ENCODE measurements around the gene NEK7.
"Not testable (repeated sequence)": the region's sequence is repeated elsewhere in the genome, so short reads cannot be mapped to it uniquely, and the experiment has no call there.

Gene NEK7

GRCh38 chr1:198298640-198299039, 141.8 kb downstream of the NEK7 start:
- no peak for DNase-seq (ENCODE audit: low read depth, low spot score)
- H3K4me3 ChIP-seq (ENCODE audit: low read depth, low read length), result no peak overlapping the region
- in situ Hi-C loops (cut with HindIII; ENCODE audit: low sequenced_read_pairs), result no loop called here
- TF ChIP-seq, protein P1, sequence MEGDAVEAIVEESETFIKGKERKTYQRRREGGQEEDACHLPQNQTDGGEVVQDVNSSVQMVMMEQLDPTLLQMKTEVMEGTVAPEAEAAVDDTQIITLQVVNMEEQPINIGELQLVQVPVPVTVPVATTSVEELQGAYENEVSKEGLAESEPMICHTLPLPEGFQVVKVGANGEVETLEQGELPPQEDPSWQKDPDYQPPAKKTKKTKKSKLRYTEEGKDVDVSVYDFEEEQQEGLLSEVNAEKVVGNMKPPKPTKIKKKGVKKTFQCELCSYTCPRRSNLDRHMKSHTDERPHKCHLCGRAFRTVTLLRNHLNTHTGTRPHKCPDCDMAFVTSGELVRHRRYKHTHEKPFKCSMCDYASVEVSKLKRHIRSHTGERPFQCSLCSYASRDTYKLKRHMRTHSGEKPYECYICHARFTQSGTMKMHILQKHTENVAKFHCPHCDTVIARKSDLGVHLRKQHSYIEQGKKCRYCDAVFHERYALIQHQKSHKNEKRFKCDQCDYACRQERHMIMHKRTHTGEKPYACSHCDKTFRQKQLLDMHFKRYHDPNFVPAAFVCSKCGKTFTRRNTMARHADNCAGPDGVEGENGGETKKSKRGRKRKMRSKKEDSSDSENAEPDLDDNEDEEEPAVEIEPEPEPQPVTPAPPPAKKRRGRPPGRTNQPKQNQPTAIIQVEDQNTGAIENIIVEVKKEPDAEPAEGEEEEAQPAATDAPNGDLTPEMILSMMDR (IDR thresholded peaks at IDR 0.05; ENCODE audit: low read depth, low read length), result no peak

GRCh38 chr1:198300451-198300850, 143.7 kb downstream of the NEK7 start:
- TF ChIP-seq, protein P1 (IDR thresholded peaks at IDR 0.05; ENCODE audit: low read depth, low read length), result no peak
- in situ Hi-C loops (cut with HindIII; ENCODE audit: low sequenced_read_pairs), result no loop called here
- H3K4me3 ChIP-seq (ENCODE audit: low read depth, low read length), result no peak overlapping the region
- no peak for DNase-seq (ENCODE audit: low read depth, low spot score)

- no peak for DNase-seq (ENCODE audit: low read depth, low spot score)
- TF ChIP-seq, protein P1 (IDR thresholded peaks at IDR 0.05; ENCODE audit: low read depth, low read length), result no peak
- in situ Hi-C loops (cut with HindIII; ENCODE audit: low sequenced_read_pairs), result no loop called here
- no peak overlapping the region for H3K4me3 ChIP-seq (ENCODE audit: low read depth, low read length)
Observed at GRCh38 chr1:198304431-198304830, 147.6 kb downstream of the NEK7 start.

GRCh38 chr1:198314817-198315216, 158.0 kb downstream of the NEK7 start:
- in situ Hi-C loops (cut with HindIII; ENCODE audit: low sequenced_read_pairs); DNase-seq (ENCODE audit: low read depth, low spot score); H3K4me3 ChIP-seq (ENCODE audit: low read depth, low read length): not testable (repeated sequence)

DNA sequence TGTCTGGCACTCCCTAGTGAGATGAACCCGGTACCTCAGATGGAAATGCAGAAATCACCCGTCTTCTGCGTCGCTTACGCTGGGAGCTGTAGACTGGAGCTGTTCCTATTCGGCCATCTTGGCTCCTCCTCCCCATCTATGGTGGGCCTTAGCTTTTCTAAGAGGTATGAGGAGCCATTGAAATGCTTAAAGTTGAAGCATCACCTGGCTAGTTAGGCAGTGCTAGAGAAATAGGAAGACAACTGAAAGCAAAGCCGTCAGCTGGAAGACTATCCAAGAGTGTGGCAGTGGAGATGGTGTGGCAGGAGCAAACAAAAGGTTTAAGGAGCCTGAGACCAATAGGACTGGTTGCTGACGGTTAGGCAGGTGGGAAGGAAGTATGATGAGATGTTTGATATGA, 158.5 kb downstream of the NEK7 start:
- in situ Hi-C loops (cut with HindIII; ENCODE audit: low sequenced_read_pairs); H3K4me3 ChIP-seq (ENCODE audit: low read depth, low read length); DNase-seq (ENCODE audit: low read depth, low spot score): not testable (repeated sequence)

GRCh38 chr1:198316546-198317100, 159.8 kb downstream of the NEK7 start:
- in situ Hi-C loops (cut with HindIII; ENCODE audit: low sequenced_read_pairs), result no loop called here
- H3K4me3 ChIP-seq (ENCODE audit: low read depth, low read length), result no peak overlapping the region
- TF ChIP-seq, protein P1 (IDR thresholded peaks at IDR 0.05; ENCODE audit: low read depth, low read length), result no peak
- DNase-seq (ENCODE audit: low read depth, low spot score), result no peak

GRCh38 chr1:198318085-198318484, 161.3 kb downstream of the NEK7 start:
- in situ Hi-C loops (cut with HindIII; ENCODE audit: low sequenced_read_pairs), result no loop called here
- H3K4me3 ChIP-seq (ENCODE audit: low read depth, low read length), result no peak overlapping the region
- no peak for DNase-seq (ENCODE audit: low read depth, low spot score)
- TF ChIP-seq, protein P1 (IDR thresholded peaks at IDR 0.05; ENCODE audit: low read depth, low read length), result no peak

DNA sequence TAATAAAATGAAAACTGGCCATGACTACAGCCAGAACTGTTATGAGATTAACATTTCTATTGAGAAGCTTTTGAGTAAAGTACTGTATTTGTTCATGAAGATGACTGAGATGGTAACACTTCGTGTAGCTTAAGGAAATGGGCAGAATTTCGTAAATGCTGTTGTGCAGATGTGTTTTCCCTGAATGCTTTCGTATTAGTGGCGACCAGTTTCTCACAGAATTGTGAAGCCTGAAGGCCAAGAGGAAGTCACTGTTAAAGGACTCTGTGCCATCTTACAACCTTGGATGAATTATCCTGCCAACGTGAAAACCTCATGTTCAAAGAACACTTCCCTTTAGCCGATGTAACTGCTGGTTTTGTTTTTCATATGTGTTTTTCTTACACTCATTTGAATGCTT, 164.0 kb downstream of the NEK7 start:
- in situ Hi-C loops (cut with HindIII; ENCODE audit: low sequenced_read_pairs), result no loop called here
- TF ChIP-seq, protein P1 (IDR thresholded peaks at IDR 0.05; ENCODE audit: low read depth, low read length), result no peak
- no peak overlapping the region for H3K4me3 ChIP-seq (ENCODE audit: low read depth, low read length)
- no peak for DNase-seq (ENCODE audit: low read depth, low spot score)

All from astrocyte of the spinal cord (primary cell).